VCaP (cell line): ENCODE measurements around the gene IL4I1.

Experiments used
- H3K27ac ChIP-seq: fragments of 450-650 bp; 2 replicates; pipeline ENCODE4 v1.5.1; 2017
- CTCF ChIP-seq: fragments of 450-650 bp; conservative IDR thresholded peaks from 2 replicates; pipeline ENCODE4 v1.5.1; 2017; ENCODE audit warnings: mild to moderate bottlenecking, moderate library complexity

Gene IL4I1

GRCh38 chr19:49875177-49875576 is 21.5 kb downstream of the IL4I1 start:
- TF ChIP-seq CTCF: no peak
- peak overlapping the region; percentile 100 for H3K27ac ChIP-seq

DNA sequence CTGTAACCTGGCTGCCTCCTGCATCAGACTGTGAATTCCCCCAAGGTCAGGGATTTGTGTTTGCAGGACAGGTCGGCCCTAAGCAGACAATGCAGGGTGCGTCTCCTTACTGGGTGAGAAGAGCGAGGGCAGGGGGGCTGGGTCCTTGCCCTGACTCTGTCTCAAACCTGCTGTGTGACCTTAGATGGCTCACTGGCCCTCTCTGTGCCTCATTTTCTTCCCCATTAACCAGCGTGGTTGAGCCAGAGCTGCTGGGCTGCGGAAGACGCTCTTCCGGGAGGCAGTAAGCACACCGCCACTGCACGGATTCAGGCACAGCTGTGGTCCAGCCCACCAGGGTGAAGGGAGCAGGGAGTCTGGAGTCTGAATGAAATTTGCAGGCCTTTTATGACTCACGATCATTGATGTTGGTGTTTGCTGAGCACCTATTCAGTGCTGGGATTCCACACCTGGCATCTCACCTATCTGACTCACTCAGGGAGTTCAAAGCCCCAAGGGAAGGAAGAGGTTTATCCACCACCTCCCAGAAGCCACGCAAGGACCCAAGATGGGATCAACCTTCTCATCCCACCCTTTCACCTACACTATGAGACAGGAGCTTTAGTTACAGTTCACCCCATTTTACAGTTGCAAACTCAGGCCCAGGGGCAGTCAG is 22.1 kb downstream of the IL4I1 start:
- TF ChIP-seq CTCF: no peak
- H3K27ac ChIP-seq: peak overlapping the region; percentile 100

DNA sequence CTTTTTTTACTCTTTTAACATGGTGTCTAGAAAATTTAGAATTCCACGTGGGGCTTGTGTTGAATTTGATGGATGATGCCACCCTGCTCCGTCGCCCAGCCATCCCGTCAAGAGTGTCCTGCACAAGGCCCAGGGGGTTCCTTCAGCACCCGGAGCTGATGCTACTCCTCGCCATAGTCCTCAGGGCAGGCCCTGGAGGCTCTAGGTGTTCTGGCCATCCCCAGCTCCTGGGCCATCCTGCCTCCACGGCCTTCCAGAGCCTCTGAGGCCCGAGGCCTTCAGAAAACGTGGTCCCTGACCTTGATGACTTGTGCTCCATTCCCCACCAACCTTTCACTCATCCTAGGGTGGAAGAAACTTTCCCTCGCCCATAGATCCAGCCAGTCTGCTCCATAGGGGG is 22.9 kb downstream of the IL4I1 start:
- peak overlapping the region; percentile 100; the same call in 1 of the 2 replicates for H3K27ac ChIP-seq
- no peak for TF ChIP-seq CTCF

DNA sequence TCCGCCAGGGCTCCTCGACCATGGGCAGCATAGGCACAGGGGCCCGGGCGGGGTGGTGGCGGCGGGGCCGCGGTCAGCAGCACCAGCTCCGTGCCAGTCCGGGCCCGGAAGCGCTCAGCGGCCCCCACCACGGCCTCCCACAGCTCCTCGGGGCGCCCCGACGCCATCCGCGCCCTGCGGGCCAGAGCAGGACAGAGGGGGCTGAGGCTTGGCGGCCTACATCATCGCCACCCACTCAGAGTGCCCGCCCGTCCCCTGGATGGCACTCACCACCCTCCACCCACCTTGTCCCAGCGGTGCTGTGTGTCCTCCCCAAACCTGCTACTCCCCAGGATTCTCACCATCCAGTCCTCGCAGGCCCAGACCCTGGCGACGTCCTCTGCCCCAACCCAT is 23.6 kb downstream of the IL4I1 start:
- TF ChIP-seq CTCF: no peak
- H3K27ac ChIP-seq: 0 out of 2 replicates have a peak overlapping the region, but pooled peaks have one; percentile 13

GRCh38 chr19:49872245-49873128 is 24.2 kb downstream of the IL4I1 start:
- H3K27ac ChIP-seq: 0 out of 2 replicates have a peak overlapping the region, but pooled peaks have one; percentile 13
- no peak for TF ChIP-seq CTCF

GRCh38 chr19:49871349-49871985 is 25.2 kb downstream of the IL4I1 start:
- H3K27ac ChIP-seq: peak overlapping the region; percentile 13; the same call in 1 of the 2 replicates
- TF ChIP-seq CTCF: no peak

DNA sequence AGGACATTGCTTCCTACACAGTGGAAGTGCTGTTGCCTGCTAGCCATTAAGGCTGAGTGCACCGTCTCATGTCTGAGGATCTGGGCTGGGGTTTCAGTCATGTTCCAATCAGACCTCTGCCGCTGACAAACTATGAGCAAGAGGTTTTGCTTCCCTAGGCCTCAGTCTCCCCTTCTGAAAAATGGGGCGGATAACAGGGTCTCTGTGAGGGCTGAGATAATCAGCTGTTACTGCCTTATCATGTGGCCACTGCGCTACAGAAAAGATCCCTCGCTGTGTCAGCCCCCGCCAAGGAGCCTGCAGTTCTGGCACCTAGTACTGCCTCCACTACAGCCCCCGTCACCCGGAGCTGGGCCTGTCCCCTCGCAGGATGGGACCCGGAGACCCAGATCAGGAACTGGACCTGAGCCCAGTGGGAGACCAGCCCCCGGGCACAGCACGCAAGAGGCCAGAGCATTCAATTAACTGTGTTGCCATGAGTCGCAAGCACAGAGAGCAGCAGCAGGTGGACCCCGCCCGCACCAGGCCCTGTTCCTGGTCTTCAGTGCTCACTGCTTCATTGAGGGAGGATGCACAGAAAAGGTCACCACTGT is 26.3 kb downstream of the IL4I1 start:
- no peak for TF ChIP-seq CTCF
- peak overlapping the region; percentile 99 for H3K27ac ChIP-seq
